MCF 10A (cell line): ENCODE measurements around the gene PRR15L. TPM values are rescaled to one million over a fixed set of nuclear protein-coding genes. Genes with fewer than 3 reads are reported as not detected.
"Not testable (repeated sequence)": the region's sequence is repeated elsewhere in the genome, so short reads cannot be mapped to it uniquely, and the experiment has no call there.

Experiments used
- BruUV-seq: library from RNA; stranded (reverse); fragments of 400-500 nt; replicated peaks from 2 replicates; lab custom pipeline; 2021; lab: Mats Ljungman, UMichigan
- CTCF ChIA-PET: fragments of 300-600 bp; sonication (Branson Sonifier 250); formaldehyde crosslinking; extraction: SDS; loops from one replicate; lab custom pipeline; 2021; ENCODE audit warnings: antibody characterized with exemption, inconsistent platforms; lab: Yijun Ruan, JAX
- POLR2A ChIA-PET: fragments of 300-600, 350-650 bp; sonication (Branson Sonifier 250); formaldehyde crosslinking; extraction: SDS; loops from one replicate; lab custom pipeline; 2020; ENCODE audit warnings: antibody characterized with exemption, inconsistent platforms; lab: Yijun Ruan, JAX
- DNase-seq: peaks from one replicate; pipeline ENCODE4 v3.0.0-alpha.2; 2018; ENCODE audit not compliant: unreplicated experiment
- H3K27ac Mint-ChIP-seq: one replicate; pipeline ENCODE4 v1.8.0; 2022; ENCODE audit warnings: mild to moderate bottlenecking, low read depth, mixed read lengths; ENCODE audit not compliant: unreplicated experiment
- H3K27me3 Mint-ChIP-seq: one replicate; pipeline ENCODE4 v1.8.0; 2022; ENCODE audit warnings: mixed read lengths; ENCODE audit not compliant: insufficient read depth, unreplicated experiment
- H3K36me3 Mint-ChIP-seq: one replicate; pipeline ENCODE4 v1.8.0; 2022; ENCODE audit warnings: mild to moderate bottlenecking, moderate library complexity, mixed read lengths; ENCODE audit not compliant: insufficient read depth, unreplicated experiment
- H3K4me1 Mint-ChIP-seq: one replicate; pipeline ENCODE4 v1.8.0; 2022; ENCODE audit warnings: mixed read lengths; ENCODE audit not compliant: insufficient read depth, unreplicated experiment
- H3K4me3 Mint-ChIP-seq: one replicate; pipeline ENCODE4 v1.8.0; 2022; ENCODE audit warnings: mild to moderate bottlenecking, moderate library complexity, mixed read lengths; ENCODE audit not compliant: unreplicated experiment
- H3K9me3 Mint-ChIP-seq: one replicate; pipeline ENCODE4 v1.8.0; 2022; ENCODE audit warnings: mixed read lengths; ENCODE audit not compliant: unreplicated experiment
- CTCF ChIP-seq: fragments of 200-600 bp; IDR thresholded peaks from one replicate; pipeline ENCODE4 v1.8.0; 2022; ENCODE audit warnings: antibody characterized with exemption, mild to moderate bottlenecking; ENCODE audit not compliant: unreplicated experiment
- intact Hi-C: fragments of 100-400 bp; cut with micrococcal nuclease; formaldehyde crosslinking; loops from 2 replicates; pipeline ENCODE4 v1.14.1; 2022
- total RNA-seq: library from RNA; stranded (reverse); gene quantifications from 2 replicates; pipeline ENCODE4 v1.2.3, GENCODE V29; 2022

The PRR15L gene
- total RNA-seq, 1 experiment from 2014 or later = not detected

GRCh38 chr17:47989159-47989558 lies 31.5 kb upstream of the PRR15L start:
- Mint-ChIP-seq H3K9me3 (no peaks in the 10 kb centered on the region), H3K4me3 (no peak overlapping the region)
- POLR2A ChIA-PET = interaction anchor here (1.0 to 1.6 kb wide), 2 partner anchors 12 to 42 kb away, joined by 3 read pairs; no protein-coding TSS in a partner anchor

GRCh38 chr17:47988445-47988844 lies 30.8 kb upstream of the PRR15L start:
- intact Hi-C loops, H3K4me3 Mint-ChIP-seq, H3K27ac Mint-ChIP-seq, DNase-seq, H3K27me3 Mint-ChIP-seq, BruUV-seq, H3K9me3 Mint-ChIP-seq, H3K4me1 Mint-ChIP-seq: not testable (repeated sequence)
- peaks cover 14% of the 10 kb centered on the region for H3K36me3 Mint-ChIP-seq
- POLR2A ChIA-PET = interaction anchor here (1.0 kb wide), 1 partner anchor 12 kb away, joined by 3 read pairs; no protein-coding TSS in a partner anchor
- CTCF ChIA-PET = interaction anchor here (3.3 kb wide), 1 partner anchor 10 kb away, joined by 12 read pairs; no protein-coding TSS in a partner anchor

More at GRCh38 chr17:47989159-47989558, 31.5 kb upstream of the PRR15L start:
- CTCF ChIA-PET = interaction anchor here (0.5 to 3.3 kb wide), 3 partner anchors 11 to 40 kb away, joined by 4 to 12 read pairs (median 7); no protein-coding TSS in a partner anchor
- no peaks in the 10 kb centered on the region for H3K4me1 Mint-ChIP-seq
- peaks cover 8% of the 10 kb centered on the region for H3K36me3 Mint-ChIP-seq
- TF ChIP-seq CTCF = no peak
- BruUV-seq = no TSS peak
- no peak for DNase-seq
- H3K27me3 Mint-ChIP-seq = no peaks in the 10 kb centered on the region
- no peak overlapping the region for H3K27ac Mint-ChIP-seq
- intact Hi-C loops = no loop called here

GRCh38 chr17:47987240-47987835 lies 29.7 kb upstream of the PRR15L start:
- no peaks in the 10 kb centered on the region for H3K4me1 Mint-ChIP-seq
- CTCF ChIA-PET = interaction anchor here (0.5 to 0.7 kb wide), 4 partner anchors 38 to 791 kb away, joined by 3 to 4 read pairs (median 3); no protein-coding TSS in a partner anchor
- H3K9me3 Mint-ChIP-seq = no peaks in the 10 kb centered on the region

GRCh38 chr17:47986520-47986919 lies 28.8 kb upstream of the PRR15L start:
- BruUV-seq = no TSS peak
- ChIA-PET POLR2A (interaction anchor here (0.5 kb wide), 1 partner anchor 79 kb away, joined by 4 read pairs; no protein-coding TSS in a partner anchor), CTCF (interaction anchor here (0.6 to 0.7 kb wide), 3 partner anchors 37 to 709 kb away, joined by 3 to 4 read pairs (median 3); no protein-coding TSS in a partner anchor)
- DNase-seq = no peak
- no peak overlapping the region for H3K27ac Mint-ChIP-seq
- H3K4me1 Mint-ChIP-seq = no peaks in the 10 kb centered on the region
- no peaks in the 10 kb centered on the region for H3K27me3 Mint-ChIP-seq
- intact Hi-C loops = no loop called here
- TF ChIP-seq CTCF = no peak
- peaks cover 23% of the 10 kb centered on the region for H3K36me3 Mint-ChIP-seq
- no peaks in the 10 kb centered on the region for H3K9me3 Mint-ChIP-seq
- no peak overlapping the region for H3K4me3 Mint-ChIP-seq

More at GRCh38 chr17:47987240-47987835, 29.7 kb upstream of the PRR15L start:
- no peak for DNase-seq
- intact Hi-C loops = no loop called here
- no TSS peak for BruUV-seq
- H3K27me3 Mint-ChIP-seq = no peaks in the 10 kb centered on the region
- no peak overlapping the region for H3K27ac Mint-ChIP-seq
- POLR2A ChIA-PET = no interaction called here
- peaks cover 23% of the 10 kb centered on the region for H3K36me3 Mint-ChIP-seq
- no peak overlapping the region for H3K4me3 Mint-ChIP-seq
- no peak for TF ChIP-seq CTCF
